ENCODE measurements around the gene CAPN2. TPM values are rescaled to one million over a fixed set of nuclear protein-coding genes. Genes with fewer than 3 reads are reported as not detected.
A peak's percentile ranks its signal among the peaks of the same experiment; 100 is the strongest.
"Not testable (repeated sequence)": the region's sequence is repeated elsewhere in the genome, so short reads cannot be mapped to it uniquely, and the experiment has no call there.

Gene CAPN2
- total RNA-seq, 2 donors from 2014 or later, result 42.8 to 73.0 TPM

GRCh38 chr1:223815020-223815853 lies 102.9 kb downstream of the CAPN2 start:
- Mint-ChIP-seq H3K4me1 (peaks cover 19% of the 10 kb centered on the region), H3K4me3 (no peak overlapping the region), H3K27ac (peak overlapping the region; percentile 24), H3K36me3 (ENCODE audit: low read depth) (peaks cover 72% of the 10 kb centered on the region), H3K27me3 (no peaks in the 10 kb centered on the region), H3K9me3 (no peaks in the 10 kb centered on the region)
- ATAC-seq (replicated peaks), result no peak

- H3K27ac Mint-ChIP-seq, result no peak overlapping the region
- no peaks in the 10 kb centered on the region for H3K27me3 Mint-ChIP-seq
- H3K4me1 Mint-ChIP-seq, result peaks cover 21% of the 10 kb centered on the region
- no peak overlapping the region for H3K4me3 Mint-ChIP-seq
- H3K36me3 Mint-ChIP-seq (ENCODE audit: low read depth), result peaks cover 72% of the 10 kb centered on the region
- no peaks in the 10 kb centered on the region for H3K9me3 Mint-ChIP-seq
- ATAC-seq (replicated peaks), result no peak
Measured at GRCh38 chr1:223815865-223816264, 103.5 kb downstream of the CAPN2 start.

GRCh38 chr1:223817265-223817664 lies 104.9 kb downstream of the CAPN2 start:
- not testable (repeated sequence) for H3K27me3 Mint-ChIP-seq; H3K4me3 Mint-ChIP-seq; H3K9me3 Mint-ChIP-seq; ATAC-seq (replicated peaks); H3K27ac Mint-ChIP-seq
- peaks cover 65% of the 10 kb centered on the region for H3K36me3 Mint-ChIP-seq (ENCODE audit: low read depth)
- peaks cover 24% of the 10 kb centered on the region for H3K4me1 Mint-ChIP-seq

- H3K4me3 Mint-ChIP-seq, result no peak overlapping the region
- H3K9me3 Mint-ChIP-seq, result no peaks in the 10 kb centered on the region
- ATAC-seq (replicated peaks), result no peak
- peaks cover 26% of the 10 kb centered on the region for H3K4me1 Mint-ChIP-seq
- H3K36me3 Mint-ChIP-seq (ENCODE audit: low read depth), result peaks cover 44% of the 10 kb centered on the region
- H3K27ac Mint-ChIP-seq, result no peak overlapping the region
- no peaks in the 10 kb centered on the region for H3K27me3 Mint-ChIP-seq
Measured at GRCh38 chr1:223819730-223820514, 107.6 kb downstream of the CAPN2 start.

- H3K4me1 Mint-ChIP-seq, result peaks cover 32% of the 10 kb centered on the region
- peaks cover 38% of the 10 kb centered on the region for H3K36me3 Mint-ChIP-seq (ENCODE audit: low read depth)
- no peak overlapping the region for H3K4me3 Mint-ChIP-seq
- no peak overlapping the region for H3K27ac Mint-ChIP-seq
- no peak for ATAC-seq (replicated peaks)
- no peaks in the 10 kb centered on the region for H3K27me3 Mint-ChIP-seq
- no peaks in the 10 kb centered on the region for H3K9me3 Mint-ChIP-seq
Measured at GRCh38 chr1:223820515-223820858, 108.1 kb downstream of the CAPN2 start.

- Mint-ChIP-seq H3K9me3 (no peaks in the 10 kb centered on the region), H3K36me3 (ENCODE audit: low read depth) (peaks cover 37% of the 10 kb centered on the region), H3K4me3 (no peak overlapping the region), H3K4me1 (peaks cover 37% of the 10 kb centered on the region), H3K27ac (no peak overlapping the region), H3K27me3 (no peaks in the 10 kb centered on the region)
- no peak for ATAC-seq (replicated peaks)
Measured at GRCh38 chr1:223820971-223821370, 108.6 kb downstream of the CAPN2 start.

GRCh38 chr1:223824287-223824686 lies 111.9 kb downstream of the CAPN2 start:
- H3K4me1 Mint-ChIP-seq, result peaks cover 58% of the 10 kb centered on the region
- no peak for ATAC-seq (replicated peaks)
- peaks cover 35% of the 10 kb centered on the region for H3K36me3 Mint-ChIP-seq (ENCODE audit: low read depth)

GRCh38 chr1:223824712-223825111 lies 112.4 kb downstream of the CAPN2 start:
- Mint-ChIP-seq H3K27me3 (no peaks in the 10 kb centered on the region), H3K4me3 (no peak overlapping the region), H3K9me3 (no peaks in the 10 kb centered on the region), H3K36me3 (ENCODE audit: low read depth) (peaks cover 31% of the 10 kb centered on the region), H3K4me1 (peaks cover 60% of the 10 kb centered on the region), H3K27ac (peak overlapping the region; percentile 67)
- no peak for ATAC-seq (replicated peaks)

More at GRCh38 chr1:223824287-223824686, 111.9 kb downstream of the CAPN2 start:
- Mint-ChIP-seq H3K9me3 (no peaks in the 10 kb centered on the region), H3K27me3 (no peaks in the 10 kb centered on the region), H3K4me3 (no peak overlapping the region), H3K27ac (no peak overlapping the region)

Other genes with a start within 250 kb of the CAPN2 start
- not detected for gene CAPN8, start 46.8 kb upstream of the CAPN2 start, total RNA-seq
- gene TP53BP2, start 133.4 kb downstream of the CAPN2 start, total RNA-seq, result 10 to 100 TPM; 37.4 to 38.4 TPM